ENCODE measurements around the gene IKZF4. TPM values are rescaled to one million over a fixed set of nuclear protein-coding genes. Genes with fewer than 3 reads are reported as not detected.
"Not testable (repeated sequence)": the region's sequence is repeated elsewhere in the genome, so short reads cannot be mapped to it uniquely, and the experiment has no call there.

Gene IKZF4
- 5.0 TPM for polyA plus RNA-seq (2013, experiment 1 of 2; ENCODE audit: insufficient read length)
- polyA plus RNA-seq (2013, experiment 2 of 2; ENCODE audit: insufficient read length): 4.7 TPM

DNA sequence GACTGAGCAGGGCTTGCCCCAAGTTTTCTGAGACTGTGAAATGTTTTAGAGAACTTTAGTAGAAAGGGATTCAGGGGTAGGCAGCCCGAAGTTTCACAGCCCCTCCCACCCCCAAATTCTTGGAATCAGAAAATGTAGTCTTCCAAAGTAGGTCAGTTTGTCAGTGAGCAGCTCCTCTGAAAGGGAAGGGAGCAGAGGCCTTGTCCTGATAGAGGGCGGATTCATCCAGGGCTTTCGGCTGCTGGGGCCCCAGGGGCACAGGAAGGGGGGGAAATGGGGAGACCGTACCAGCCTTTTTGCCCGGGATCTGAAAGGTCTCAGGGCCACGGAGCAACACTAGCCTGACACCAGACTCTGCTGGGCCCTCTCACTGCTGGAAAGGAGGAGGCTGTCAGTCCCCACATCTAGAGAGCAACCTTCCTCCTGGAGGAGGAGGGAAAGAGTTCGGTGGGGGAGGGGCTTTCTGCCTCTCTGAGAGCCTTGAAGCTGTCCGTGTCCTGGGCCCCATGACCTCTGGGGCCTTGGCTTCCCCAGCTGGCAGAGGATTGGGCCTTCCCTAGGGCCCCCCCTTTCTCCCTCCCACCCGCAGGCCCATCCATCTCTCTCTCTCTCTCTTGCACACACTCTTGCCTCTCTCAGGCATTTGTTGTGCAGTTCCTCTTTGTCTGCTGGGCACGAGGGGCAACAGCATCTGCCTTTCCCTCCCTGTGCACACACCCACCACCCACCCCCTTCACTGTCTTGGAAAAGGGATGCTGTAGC is at the start of gene IKZF4:
Gene IKZF4 (plus strand): TSS at position 621 of the 762 bp plus-strand sequence. CDS start 451 bp downstream, outside the sequence.
- peak; percentile 2 for DNase-seq

DNA sequence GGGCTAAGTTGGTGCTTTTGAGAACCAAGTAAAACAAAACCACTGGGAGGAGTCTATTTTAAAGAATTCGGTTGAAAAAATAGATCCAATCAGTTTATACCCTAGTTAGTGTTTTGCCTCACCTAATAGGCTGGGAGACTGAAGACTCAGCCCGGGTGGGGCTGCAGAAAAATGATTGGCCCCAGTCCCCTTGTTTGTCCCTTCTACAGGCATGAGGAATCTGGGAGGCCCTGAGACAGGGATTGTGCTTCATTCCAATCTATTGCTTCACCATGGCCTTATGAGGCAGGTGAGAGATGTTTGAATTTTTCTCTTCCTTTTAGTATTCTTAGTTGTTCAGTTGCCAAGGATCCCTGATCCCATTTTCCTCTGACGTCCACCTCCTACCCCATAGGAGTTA is 48.8 kb upstream of the IKZF4 start:
- DNase-seq: peak; percentile 66

- no peak for DNase-seq
These were observed 48.4 kb upstream of the IKZF4 start for GRCh38 chr12:55972456-55972855.

DNA sequence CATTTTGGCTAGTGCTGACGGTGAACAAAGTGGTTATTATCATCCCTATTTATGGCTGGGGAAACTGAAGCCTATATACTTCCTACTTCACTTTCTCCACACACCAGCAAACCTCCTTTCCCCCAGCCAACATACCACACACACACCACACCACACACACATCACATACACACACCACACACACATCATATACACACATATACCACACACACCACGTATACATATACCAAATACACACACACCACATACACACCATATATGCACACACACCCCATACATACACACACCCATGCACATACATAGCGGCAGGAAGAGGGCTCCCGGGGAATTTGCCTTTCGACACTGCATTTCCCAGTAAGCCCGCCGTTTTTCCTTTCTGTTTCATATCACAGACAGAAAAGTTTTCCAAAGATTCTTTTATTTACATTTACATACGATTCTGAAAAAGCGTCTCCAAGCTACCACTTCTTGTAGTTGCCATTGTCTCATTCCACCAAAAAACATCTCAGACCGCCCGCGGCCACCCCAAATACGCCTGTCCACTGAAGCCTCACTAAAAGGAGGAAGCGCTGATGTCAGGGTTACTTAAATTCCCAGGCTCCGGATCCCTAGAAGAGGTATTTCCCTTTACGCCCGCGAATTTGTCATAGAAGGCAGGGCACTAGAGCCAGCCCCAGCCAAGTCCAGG is 47.8 kb upstream of the IKZF4 start:
- DNase-seq: no peak

GRCh38 chr12:55973599-55974307 is 47.1 kb upstream of the IKZF4 start, which contains the start of gene RAB5B:
Gene RAB5B, plus strand, starts transcription at chr12:55974078. Its CDS starts 12,883 bp downstream, at chr12:55986961.
- peak; percentile 100 for DNase-seq

DNA sequence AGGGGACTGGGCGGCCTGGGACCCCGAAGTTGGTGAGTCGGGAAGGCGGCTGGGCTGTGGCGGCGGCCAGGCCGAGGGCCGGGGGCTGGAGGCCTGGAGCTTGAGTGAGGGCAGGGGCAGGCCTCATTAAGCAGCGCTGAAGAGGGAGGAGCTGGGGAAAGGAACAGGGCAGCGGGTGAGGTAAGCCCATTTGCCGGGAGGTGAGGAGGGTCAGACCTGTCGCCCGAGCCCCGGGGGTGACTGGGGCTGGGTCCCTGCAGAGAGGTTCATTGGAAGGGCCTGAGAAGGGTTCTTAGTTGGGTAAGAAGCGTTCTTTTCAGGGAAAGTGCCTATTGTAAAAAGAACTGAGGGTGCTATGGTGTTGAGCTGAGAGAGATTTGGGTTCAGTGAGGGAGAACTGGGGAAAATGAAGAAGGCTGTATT is 46.5 kb upstream of the IKZF4 start:
- peak; percentile 39 for DNase-seq

DNA sequence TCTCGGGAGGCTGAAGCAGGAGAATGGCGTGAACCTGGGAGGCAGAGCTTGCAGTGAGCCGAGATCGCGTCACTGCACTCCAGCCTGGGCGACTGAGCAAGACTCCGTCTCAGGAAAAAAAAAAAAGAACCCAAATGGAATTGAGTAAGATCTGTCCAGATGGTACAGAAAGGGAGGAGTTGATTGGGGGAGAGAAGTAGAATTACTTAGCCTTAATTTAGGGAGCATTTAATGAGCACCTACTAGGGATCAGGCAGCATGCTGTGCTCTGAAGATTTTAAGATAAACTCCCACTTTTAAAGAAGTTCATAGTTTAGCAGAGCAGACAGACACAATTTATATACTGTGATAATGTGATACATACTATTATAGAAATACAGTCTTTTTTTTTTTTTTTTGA is 42.5 kb upstream of the IKZF4 start:
- DNase-seq: no peak

DNA sequence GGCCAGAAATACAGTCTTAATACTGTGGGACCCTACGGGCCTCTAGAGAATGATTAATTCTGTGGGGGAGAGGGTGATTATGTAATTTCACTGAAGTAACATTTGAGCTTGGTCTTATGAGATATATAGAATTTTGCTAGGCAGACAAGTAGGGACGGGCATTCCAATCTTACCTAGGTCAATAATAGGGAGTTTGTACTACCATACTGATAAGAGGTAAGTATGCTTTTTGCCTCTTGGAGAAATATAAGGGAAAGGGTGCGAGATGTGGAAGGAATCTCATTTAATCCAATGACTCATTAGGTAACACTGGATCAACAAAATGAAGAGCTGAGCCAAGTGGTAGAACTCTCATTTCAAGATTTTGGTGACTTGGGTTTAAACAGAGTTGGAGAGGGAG is 41.8 kb upstream of the IKZF4 start:
- DNase-seq: no peak

GRCh38 chr12:55981882-55982281 is 39.0 kb upstream of the IKZF4 start:
- DNase-seq: not testable (repeated sequence)

- DNase-seq: no peak
These were observed 38.4 kb upstream of the IKZF4 start for GRCh38 chr12:55982319-55982936.

- no peak for DNase-seq
These were observed 37.5 kb upstream of the IKZF4 start for GRCh38 chr12:55983232-55983842.

DNA sequence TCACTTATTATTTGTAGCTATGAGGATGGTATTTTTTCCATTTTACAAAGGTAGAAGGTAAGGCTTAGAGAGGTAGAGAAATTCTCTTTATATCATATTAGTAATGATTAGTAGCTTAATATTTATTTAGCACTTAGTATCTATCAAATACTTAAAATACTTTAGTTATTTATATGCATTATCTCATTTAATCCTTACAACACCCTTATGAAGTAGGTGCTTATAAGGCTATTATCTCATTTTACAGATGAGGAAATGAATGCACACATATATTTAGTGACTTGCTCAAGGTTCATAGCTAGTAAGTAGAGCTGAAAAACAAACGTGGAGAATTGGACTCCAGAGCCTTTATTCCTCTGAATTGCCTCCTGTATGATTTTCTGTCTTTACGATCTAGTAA is 36.0 kb upstream of the IKZF4 start:
- no peak for DNase-seq

- no peak for DNase-seq
These were observed 35.5 kb upstream of the IKZF4 start for GRCh38 chr12:55985341-55985740.

GRCh38 chr12:55985976-55986375 is 34.9 kb upstream of the IKZF4 start:
- not testable (repeated sequence) for DNase-seq

GRCh38 chr12:55991110-55991509 is 29.7 kb upstream of the IKZF4 start:
- DNase-seq: no peak

- no peak for DNase-seq
These were observed 27.5 kb upstream of the IKZF4 start for GRCh38 chr12:55993230-55993853.

DNA sequence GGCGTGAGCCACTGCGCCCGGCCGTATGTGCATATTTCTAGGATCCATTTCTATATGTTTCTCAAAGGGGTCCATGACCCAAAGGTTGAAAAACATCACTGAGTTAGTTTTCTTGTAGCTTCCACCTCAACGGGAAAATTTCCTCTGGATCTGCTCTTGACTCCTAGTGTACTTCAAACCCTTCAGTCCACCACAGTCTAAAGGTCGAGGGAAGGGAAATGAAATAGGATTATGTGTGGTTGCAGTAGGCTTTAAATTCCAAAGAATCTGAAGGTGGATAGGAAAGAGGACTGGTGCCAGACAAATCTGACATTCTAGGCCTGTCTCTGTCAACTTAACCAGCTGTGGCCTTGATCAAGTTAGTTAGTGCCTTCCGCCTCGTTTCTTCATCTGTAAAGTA is 25.5 kb upstream of the IKZF4 start:
- DNase-seq: no peak

- peak; percentile 70 for DNase-seq
These were observed 24.6 kb upstream of the IKZF4 start for GRCh38 chr12:55996201-55996714.

DNA sequence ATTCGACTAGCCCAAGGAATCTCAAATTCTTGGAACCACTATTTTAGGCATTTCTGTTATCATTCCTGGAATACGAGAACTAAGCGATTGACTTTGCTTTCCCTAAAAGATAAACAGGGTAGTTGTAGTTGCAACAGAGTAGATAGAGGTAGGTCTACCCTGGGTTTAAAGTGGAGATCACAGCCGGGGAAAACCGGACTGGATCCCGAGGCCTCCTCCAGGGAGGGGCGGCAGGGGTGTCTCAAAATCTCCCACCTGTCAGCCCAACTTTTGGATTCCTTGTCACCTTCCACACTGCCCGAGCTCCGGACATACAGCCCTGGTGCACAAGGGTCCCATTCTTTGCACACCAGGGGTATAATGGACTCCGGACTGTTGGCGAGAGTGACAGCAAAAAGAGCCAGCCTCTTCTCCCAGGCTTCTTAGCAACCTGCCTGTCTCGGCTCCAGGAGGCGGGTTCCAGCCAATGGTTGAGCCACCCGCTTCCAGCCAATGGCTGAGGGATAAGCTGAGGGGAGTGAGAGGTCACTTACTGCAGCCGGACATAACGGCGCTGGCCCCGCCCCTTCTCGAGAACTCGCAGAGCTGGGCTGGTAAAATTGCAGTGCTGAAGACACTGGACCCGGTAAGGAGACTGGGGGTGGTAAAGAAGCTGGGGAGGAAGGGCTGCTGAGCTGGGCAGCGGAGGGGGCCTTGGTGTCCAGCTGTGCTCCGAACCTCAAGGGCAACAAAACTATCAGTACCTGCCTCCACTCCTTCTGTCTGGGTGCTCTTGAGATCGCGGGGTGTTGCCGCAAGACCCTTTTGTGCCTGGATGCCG is 23.9 kb upstream of the IKZF4 start, which contains the start of gene SUOX:
Gene SUOX (plus strand): TSS at position 562 of the 820 bp plus-strand sequence. CDS start 4,946 bp downstream, outside the sequence.
- DNase-seq: peak; percentile 97

DNA sequence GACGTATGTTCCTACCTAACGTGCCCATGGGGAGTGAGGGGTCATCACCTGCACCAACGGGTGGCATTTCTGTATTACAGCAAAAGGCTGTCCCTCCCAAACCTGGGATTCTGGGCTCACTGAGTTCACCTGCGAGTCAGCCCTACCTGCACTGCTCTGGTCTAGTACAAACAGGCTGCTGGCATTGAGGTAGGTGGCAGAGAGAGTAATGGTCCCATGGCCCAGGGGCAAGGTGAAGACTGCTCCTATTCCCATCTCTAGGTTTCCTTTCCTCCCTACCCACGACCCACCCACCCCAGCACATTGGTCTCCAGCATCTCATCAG is 23.3 kb upstream of the IKZF4 start:
- DNase-seq: no peak
